AG09319 (cell line): ENCODE results near the gene ACSL3.

ENCODE experiments used
- DNase-seq: peaks from one replicate; pipeline ENCODE4 v3.0.0-alpha.2; 2010; ENCODE audit warnings: low read depth; ENCODE audit errors: extremely low read depth
- TF ChIP-seq, protein P1 (sequence below): IDR thresholded peaks from 2 replicates; pipeline ENCODE4 v1.5.1; 2011; ENCODE audit warnings: low read depth, mild to moderate bottlenecking, inconsistent platforms, low read length, moderate library complexity

Gene ACSL3

GRCh38 chr2:222968550-222969155 lies 107.8 kb downstream of the ACSL3 start:
- no peak for DNase-seq
- TF ChIP-seq, protein P1, sequence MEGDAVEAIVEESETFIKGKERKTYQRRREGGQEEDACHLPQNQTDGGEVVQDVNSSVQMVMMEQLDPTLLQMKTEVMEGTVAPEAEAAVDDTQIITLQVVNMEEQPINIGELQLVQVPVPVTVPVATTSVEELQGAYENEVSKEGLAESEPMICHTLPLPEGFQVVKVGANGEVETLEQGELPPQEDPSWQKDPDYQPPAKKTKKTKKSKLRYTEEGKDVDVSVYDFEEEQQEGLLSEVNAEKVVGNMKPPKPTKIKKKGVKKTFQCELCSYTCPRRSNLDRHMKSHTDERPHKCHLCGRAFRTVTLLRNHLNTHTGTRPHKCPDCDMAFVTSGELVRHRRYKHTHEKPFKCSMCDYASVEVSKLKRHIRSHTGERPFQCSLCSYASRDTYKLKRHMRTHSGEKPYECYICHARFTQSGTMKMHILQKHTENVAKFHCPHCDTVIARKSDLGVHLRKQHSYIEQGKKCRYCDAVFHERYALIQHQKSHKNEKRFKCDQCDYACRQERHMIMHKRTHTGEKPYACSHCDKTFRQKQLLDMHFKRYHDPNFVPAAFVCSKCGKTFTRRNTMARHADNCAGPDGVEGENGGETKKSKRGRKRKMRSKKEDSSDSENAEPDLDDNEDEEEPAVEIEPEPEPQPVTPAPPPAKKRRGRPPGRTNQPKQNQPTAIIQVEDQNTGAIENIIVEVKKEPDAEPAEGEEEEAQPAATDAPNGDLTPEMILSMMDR: no peak

- TF ChIP-seq, protein P1: no peak
Observed at GRCh38 chr2:222969491-222969890, 108.7 kb downstream of the ACSL3 start.

GRCh38 chr2:222972420-222972819 lies 111.6 kb downstream of the ACSL3 start:
- TF ChIP-seq, protein P1: no peak
- DNase-seq: no peak

More at GRCh38 chr2:222969491-222969890, 108.7 kb downstream of the ACSL3 start:
- DNase-seq: peak; percentile 41

DNA sequence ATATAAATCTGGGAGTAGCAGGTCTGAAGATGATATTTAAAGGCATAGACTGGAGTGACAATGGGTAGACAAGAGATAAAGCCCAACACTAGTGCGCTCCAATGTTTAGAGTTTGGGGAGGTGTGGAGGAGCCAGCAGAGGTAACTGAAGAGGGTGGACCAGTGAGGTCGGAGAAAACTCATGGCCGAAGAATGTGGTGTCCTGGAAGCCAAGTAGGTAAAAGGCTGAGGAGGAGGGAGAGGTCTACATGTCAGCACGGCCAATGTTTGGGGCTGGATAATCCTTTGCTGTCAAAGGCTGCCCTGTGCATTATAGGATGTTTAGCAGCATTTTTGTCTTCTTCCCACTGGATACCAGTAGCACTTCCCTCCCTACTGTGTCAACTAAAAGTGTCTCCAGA lies 112.4 kb downstream of the ACSL3 start:
- TF ChIP-seq, protein P1: no peak
- DNase-seq: no peak

DNA sequence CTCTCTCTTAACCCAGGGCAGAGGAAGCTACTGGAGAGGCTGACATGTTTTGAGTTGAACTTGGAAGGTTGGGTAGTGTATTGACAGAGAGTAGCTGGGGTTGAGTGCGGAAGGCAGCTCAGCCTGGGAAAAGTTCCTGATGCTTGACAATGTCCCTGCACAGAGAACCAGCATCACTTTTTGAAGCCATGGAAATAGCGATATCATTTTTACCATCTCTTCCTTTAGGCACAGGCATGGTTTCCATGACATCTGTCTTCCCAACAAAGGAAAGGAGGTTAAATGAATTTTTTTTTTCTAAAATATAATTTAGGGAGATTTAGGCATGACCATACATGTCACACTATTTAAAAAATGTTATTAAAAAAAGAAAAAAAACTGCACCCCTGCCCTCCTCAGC lies 112.9 kb downstream of the ACSL3 start:
- DNase-seq: no peak
- TF ChIP-seq, protein P1: no peak

DNA sequence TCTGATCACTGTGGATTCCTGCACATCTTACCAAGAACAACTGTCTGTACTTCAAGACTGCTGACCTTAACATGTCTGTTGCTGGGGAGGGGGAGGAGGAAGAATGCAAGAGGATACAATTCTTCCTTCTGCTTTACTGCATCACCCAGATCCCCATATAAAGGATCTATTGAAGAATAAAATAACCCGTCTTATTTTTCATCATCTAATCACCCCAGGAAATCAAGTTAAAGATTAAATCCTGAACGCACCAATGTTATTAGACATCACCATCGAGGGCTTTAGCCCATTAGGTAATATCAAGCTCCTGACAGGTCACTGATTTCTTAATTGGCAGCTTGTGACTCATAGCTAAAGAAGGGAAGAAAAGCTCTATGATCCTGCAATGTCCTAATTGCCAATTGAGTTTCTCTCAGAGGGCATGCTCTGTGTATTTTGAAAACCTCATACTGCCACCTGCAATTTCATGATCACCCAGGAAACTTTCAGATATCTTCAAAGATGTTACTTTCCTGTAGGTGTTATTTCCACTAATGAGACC lies 115.8 kb downstream of the ACSL3 start:
- TF ChIP-seq, protein P1: no peak
- no peak for DNase-seq

GRCh38 chr2:222977121-222977520 lies 116.3 kb downstream of the ACSL3 start:
- TF ChIP-seq, protein P1: no peak
- DNase-seq: no peak
